ENCODE results near the gene CREBBP.

DNA sequence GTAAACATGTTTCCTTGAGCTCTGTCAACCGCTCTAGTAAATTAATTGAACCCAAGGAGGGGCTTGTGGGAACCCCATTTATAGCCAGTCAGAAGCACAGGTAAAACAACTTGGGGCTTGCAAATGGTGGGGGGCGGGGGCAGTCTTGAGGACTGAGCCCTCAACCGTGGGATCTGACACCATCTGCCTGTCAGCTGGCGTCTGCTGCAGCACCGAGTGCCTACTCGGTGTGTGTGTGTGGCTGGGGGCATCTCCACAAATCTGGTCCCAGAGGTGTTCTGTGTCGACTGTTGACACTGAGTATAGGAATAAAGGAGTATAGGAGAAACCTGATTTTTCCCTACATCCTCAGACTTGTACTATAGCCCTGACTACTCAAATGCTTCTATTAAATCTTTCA lies 20.6 kb downstream of the CREBBP start:
- TF ChIP-seq, protein P1, sequence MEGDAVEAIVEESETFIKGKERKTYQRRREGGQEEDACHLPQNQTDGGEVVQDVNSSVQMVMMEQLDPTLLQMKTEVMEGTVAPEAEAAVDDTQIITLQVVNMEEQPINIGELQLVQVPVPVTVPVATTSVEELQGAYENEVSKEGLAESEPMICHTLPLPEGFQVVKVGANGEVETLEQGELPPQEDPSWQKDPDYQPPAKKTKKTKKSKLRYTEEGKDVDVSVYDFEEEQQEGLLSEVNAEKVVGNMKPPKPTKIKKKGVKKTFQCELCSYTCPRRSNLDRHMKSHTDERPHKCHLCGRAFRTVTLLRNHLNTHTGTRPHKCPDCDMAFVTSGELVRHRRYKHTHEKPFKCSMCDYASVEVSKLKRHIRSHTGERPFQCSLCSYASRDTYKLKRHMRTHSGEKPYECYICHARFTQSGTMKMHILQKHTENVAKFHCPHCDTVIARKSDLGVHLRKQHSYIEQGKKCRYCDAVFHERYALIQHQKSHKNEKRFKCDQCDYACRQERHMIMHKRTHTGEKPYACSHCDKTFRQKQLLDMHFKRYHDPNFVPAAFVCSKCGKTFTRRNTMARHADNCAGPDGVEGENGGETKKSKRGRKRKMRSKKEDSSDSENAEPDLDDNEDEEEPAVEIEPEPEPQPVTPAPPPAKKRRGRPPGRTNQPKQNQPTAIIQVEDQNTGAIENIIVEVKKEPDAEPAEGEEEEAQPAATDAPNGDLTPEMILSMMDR (IDR thresholded peaks at IDR 0.05), result no peak
- TF ChIP-seq POLR2A (IDR thresholded peaks at IDR 0.05), result no peak
